Epithelial cell of esophagus (primary cell): ENCODE data around the gene HES6.

Source experiments
- DNase-seq: peaks from one replicate; pipeline ENCODE4 v3.0.0; 2010; ENCODE audit warnings: low read depth
- H3K4me3 ChIP-seq: 2 replicates; pipeline ENCODE4 v1.5.1; 2011; ENCODE audit warnings: mild to moderate bottlenecking, low read length, control low read depth
- CTCF ChIP-seq: IDR thresholded peaks from 2 replicates; pipeline ENCODE4 v1.5.1; 2011; ENCODE audit warnings: low read depth, mild to moderate bottlenecking, low read length, control low read depth, inconsistent platforms; ENCODE audit not compliant: insufficient read depth; ENCODE audit errors: missing control alignments

Gene HES6

GRCh38 chr2:238242731-238243495 is 3.1 kb upstream of the HES6 start:
- no peak overlapping the region for H3K4me3 ChIP-seq
- no peak for TF ChIP-seq CTCF
- no peak for DNase-seq

DNA sequence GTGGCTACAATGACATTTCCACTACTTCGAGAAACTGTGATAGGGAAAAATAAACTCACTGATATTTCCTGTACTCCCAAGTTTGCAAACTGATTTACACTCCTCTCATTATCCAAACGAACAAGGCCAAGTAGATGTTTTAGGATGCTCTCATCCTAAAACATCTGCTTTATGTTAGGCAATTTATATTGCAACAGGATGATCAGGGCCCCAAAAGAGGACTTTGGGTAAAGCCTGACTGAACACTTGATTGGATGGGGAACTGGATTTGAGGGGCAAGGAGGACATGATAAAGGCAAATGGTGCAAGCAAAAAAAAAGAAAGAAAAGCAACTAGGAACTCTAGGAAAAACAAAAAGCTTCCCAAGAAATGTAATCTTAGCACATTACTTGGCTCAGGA is 2.1 kb upstream of the HES6 start:
- no peak for DNase-seq
- H3K4me3 ChIP-seq = no peak overlapping the region
- TF ChIP-seq CTCF = no peak

GRCh38 chr2:238240757-238241711 is 1.2 kb upstream of the HES6 start:
- H3K4me3 ChIP-seq = no peak overlapping the region
- peak; percentile 39 for DNase-seq
- TF ChIP-seq CTCF = no peak

DNA sequence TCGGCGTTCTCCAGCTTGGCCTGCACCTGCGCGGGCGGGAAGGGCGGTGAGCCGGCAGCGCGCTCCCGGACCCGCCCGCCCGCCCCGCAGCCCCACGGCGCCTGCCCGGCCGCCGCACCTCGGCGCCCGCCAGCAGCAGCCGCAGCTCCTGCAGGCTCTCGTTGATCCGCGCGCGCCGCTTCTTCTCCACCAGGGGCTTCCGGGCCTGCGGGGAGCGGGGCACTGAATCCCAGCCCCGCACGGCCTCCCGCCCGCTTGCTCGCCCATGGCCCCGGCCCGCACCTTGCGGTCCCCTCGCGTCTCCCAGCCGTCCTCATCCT is 335 bp downstream of the HES6 start:
- TF ChIP-seq CTCF = no peak
- DNase-seq = peak; percentile 18
- peak overlapping the region; percentile 30 for H3K4me3 ChIP-seq

GRCh38 chr2:238238766-238239542 is 884 bp downstream of the HES6 start:
- DNase-seq = no peak
- H3K4me3 ChIP-seq = no peak overlapping the region
- TF ChIP-seq CTCF = no peak

- no peak overlapping the region for H3K4me3 ChIP-seq
- DNase-seq = no peak
- no peak for TF ChIP-seq CTCF
Measured at GRCh38 chr2:238238311-238238765, 1.5 kb downstream of the HES6 start.
